LoVo (cell line): ENCODE data around the gene SLC7A11.

Experiments used
- DNase-seq: peaks from one replicate; pipeline ENCODE4 v3.0.0-alpha.2; 2016; ENCODE audit warnings: low spot score

Gene SLC7A11

GRCh38 chr4:138205531-138206233 lies 36.5 kb downstream of the SLC7A11 start:
- no peak for DNase-seq

GRCh38 chr4:138204507-138204906 lies 37.6 kb downstream of the SLC7A11 start:
- peak; percentile 47 for DNase-seq

GRCh38 chr4:138202686-138203085 lies 39.5 kb downstream of the SLC7A11 start:
- DNase-seq = peak; percentile 32

GRCh38 chr4:138200236-138200590 lies 41.9 kb downstream of the SLC7A11 start:
- DNase-seq = no peak

DNA sequence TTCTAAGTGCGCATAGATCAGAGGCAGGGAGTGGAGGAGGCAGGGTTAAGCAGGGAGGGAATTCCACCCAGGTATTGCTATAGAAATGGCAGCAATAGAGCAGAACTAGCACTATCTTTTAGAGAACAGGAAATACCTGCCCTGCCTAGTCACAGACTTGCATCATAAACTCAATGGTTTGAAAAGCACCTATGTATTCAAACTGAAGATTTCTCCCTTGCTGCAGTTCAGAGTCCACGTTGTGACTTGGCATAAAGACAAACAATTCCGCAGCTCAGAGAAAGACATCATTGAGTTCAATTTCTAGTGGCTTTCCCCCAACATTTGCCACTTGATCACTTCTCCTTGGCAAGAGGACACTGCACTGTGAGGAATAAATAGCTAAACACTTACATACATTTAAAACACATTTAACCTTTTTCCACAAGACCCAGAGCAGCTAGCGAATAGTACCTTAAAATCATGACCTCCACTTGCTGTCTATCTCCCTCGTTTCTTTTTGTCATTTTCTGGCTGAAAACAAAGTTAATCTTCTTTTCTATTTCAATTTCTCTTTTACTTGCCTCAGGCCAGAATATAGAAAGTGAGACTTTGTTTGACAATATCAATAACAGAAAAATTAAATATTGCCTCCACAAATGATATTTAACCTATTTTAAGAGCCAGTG lies 42.4 kb downstream of the SLC7A11 start:
- DNase-seq = peak; percentile 92

GRCh38 chr4:138196153-138196552 lies 46.0 kb downstream of the SLC7A11 start:
- DNase-seq = no peak

- DNase-seq = no peak
Measured at GRCh38 chr4:138193963-138194362, 48.2 kb downstream of the SLC7A11 start.

DNA sequence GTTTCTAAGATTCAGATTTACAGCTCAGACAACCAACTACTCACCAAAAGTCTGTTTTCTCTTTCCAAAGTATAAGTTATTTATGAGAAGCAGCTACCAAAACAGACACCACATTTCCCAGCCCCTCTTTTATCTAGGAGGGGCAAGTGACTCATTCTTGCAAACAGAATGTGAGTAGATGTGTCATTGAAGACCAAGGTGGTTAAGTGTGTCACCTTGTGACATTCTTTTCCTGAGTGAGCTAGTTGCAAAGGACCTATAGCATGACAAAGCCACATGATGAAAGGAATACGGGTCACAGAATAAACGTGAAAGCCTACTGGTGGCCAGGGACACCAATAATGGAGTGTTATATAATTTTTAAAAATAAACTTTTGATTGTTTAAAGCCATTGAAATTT lies 50.0 kb downstream of the SLC7A11 start:
- peak; percentile 68 for DNase-seq

DNA sequence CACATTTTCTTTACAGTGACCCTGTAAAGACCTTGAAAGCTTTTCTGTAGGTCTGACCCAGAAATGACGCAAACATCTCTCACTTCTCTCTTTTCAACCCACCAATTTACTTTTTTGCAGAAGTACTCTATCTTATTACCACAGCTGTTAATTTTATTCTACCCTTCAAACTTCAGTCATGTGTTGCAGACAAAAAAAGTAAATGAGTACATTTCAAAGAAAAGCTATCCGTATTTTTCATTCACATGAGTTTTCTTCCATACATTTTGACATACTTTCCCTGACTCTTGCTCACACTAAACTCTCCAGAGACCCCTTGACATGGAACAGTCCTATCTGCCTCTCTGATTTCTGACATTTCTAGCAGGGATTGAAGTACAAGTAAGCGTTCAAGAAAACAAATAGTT lies 51.7 kb downstream of the SLC7A11 start:
- DNase-seq = no peak

DNA sequence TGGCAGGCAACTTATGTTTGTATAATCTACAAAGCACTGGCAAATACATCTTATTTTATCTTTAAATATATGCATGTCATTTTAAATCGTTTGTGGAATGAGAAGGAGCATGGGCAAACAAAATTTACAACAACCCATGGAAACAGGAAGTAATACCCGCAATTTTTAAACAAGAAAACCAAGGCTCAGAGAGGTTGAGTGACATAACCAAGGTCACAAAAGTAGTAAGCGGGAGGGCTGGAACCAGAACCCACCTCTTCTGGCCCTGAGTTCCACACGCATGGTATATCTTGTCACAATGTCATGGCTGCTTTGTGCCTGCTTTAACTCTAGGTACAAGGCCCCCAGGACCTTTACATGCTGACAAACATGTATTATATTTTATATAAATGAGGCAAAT lies 52.9 kb downstream of the SLC7A11 start:
- no peak for DNase-seq

- DNase-seq = no peak
Measured at GRCh38 chr4:138188406-138189084, 53.6 kb downstream of the SLC7A11 start.

- no peak for DNase-seq
Measured at GRCh38 chr4:138185859-138186645, 56.1 kb downstream of the SLC7A11 start.

DNA sequence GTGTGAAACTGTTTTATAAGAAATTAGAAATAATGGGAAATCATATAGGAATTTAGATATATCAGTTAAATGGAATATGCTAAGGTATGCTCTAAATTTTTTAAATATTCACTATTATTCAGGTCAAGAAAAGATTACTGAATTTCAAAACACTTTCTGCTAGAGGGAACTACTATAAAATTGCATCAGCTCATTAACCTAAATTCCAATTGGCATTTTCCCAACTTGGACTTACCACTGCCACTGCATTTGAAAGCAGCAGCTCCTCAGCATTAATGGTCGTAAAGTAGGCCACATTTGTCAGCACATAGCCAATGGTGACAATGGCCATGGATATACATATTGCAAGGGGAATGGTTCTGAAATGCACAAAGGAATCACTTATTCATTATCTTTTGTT lies 57.3 kb downstream of the SLC7A11 start:
- DNase-seq = no peak

- DNase-seq = no peak
Measured at GRCh38 chr4:138182838-138183426, 59.2 kb downstream of the SLC7A11 start.

GRCh38 chr4:138181287-138181686 lies 60.9 kb downstream of the SLC7A11 start:
- no peak for DNase-seq

DNA sequence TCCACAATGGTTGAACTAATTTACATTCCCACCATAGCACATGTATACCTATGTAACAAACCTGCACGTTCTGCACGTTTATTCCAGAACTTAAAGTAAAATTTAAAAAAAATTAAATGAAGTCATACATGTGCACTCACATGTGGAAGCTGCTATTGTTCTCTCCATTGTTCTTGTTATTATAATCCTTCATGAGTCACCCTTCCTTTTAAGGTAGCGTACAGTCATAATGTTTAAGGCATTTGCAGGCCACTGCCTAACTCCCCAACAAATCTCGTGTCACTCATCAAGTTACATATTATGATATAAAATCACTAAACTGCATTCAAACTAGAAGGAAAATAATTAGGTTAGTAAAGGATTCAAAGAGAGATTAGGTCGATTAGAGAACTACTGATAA lies 63.6 kb downstream of the SLC7A11 start:
- no peak for DNase-seq

GRCh38 chr4:138177278-138177968 lies 64.7 kb downstream of the SLC7A11 start:
- DNase-seq = no peak

GRCh38 chr4:138174981-138175794 lies 67.0 kb downstream of the SLC7A11 start:
- no peak for DNase-seq

- DNase-seq = no peak
Measured at GRCh38 chr4:138164208-138164607, 77.9 kb downstream of the SLC7A11 start.

DNA sequence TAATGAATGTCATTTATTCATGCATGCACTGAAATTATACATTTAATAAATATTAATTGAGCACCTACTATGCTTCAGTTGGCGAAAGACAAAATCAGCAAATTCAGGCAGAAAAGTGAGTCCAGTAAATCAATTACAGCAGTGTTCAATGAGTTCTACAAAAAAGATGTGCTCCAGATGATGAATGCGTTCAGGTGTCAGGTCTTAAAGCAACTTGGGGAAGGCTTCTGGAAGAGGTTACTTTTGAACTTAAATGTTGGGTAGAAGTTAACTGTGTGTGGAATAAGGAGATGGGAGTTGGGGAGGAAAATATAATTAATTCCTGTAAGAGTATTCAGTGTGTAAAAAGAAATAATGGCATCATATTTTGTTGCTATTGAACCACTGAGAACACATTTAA lies 79.0 kb downstream of the SLC7A11 start:
- no peak for DNase-seq

DNA sequence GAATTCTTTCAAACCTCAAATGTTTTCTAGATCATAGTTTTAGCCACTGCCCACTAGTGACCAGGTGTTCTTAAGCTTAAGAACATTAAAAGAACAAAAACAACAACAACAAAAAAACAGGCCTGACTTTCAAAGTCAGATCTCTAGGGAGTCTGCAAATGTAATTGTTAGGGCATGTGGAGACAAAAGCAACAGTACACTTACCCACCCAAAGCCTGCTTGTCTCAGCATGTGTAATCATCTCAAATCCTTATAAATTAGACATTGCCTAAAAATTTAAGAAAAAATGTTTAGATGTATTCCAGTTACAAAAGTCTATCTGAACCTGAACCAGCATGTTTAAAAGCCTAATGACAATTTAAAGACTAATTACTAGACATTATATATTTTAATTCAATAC lies 79.9 kb downstream of the SLC7A11 start:
- DNase-seq = no peak
